Measurements from ENCODE around the gene GDPD1. TPM values are rescaled to one million over a fixed set of nuclear protein-coding genes. Genes with fewer than 3 reads are reported as not detected.

The GDPD1 gene
- total RNA-seq, 1 donor from 2014 or later = 17.8 TPM

DNA sequence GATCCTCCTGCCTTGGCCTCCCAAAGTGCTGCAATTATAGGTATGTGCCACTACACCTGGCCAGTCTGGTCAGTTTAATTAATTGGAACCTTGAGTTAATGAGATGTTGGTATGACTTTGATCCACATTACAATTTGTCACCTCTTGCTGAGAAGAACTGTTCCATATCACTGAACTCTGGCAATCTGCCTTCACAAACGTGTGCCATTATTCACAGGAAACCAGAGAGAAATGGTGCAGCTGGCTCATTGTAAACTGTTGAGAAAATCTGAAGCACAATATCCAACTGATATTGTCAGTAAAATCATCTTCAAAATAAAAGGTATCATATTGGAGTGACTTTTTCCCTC, 71.8 kb downstream of the GDPD1 start:
- Histone ChIP-seq H3K27me3 (no peaks in the 10 kb centered on the region), H3K4me1 (peaks cover 19% of the 10 kb centered on the region), H3K4me2 (no peak overlapping the region), H3K27ac (no peak overlapping the region), H2AFZ (replicated peaks) (no peak overlapping the region), H3K79me2 (ENCODE audit: low read depth) (no peaks in the 10 kb centered on the region), H3K9me3 (ENCODE audit: low read depth) (no peaks in the 10 kb centered on the region), H3K9ac (no peak overlapping the region), H4K20me1 (ENCODE audit: low read depth) (no peaks in the 10 kb centered on the region), H3F3A (ENCODE audit: low read depth) (peaks cover 17% of the 10 kb centered on the region), H3K4me3 (no peak overlapping the region), H3K36me3 (no peaks in the 10 kb centered on the region)
- TF ChIP-seq EZH2 (IDR thresholded peaks at IDR 0.05) = no peak
- no peak for TF ChIP-seq EZH2phosphoT487 (IDR thresholded peaks at IDR 0.05)
- TF ChIP-seq, protein P1, sequence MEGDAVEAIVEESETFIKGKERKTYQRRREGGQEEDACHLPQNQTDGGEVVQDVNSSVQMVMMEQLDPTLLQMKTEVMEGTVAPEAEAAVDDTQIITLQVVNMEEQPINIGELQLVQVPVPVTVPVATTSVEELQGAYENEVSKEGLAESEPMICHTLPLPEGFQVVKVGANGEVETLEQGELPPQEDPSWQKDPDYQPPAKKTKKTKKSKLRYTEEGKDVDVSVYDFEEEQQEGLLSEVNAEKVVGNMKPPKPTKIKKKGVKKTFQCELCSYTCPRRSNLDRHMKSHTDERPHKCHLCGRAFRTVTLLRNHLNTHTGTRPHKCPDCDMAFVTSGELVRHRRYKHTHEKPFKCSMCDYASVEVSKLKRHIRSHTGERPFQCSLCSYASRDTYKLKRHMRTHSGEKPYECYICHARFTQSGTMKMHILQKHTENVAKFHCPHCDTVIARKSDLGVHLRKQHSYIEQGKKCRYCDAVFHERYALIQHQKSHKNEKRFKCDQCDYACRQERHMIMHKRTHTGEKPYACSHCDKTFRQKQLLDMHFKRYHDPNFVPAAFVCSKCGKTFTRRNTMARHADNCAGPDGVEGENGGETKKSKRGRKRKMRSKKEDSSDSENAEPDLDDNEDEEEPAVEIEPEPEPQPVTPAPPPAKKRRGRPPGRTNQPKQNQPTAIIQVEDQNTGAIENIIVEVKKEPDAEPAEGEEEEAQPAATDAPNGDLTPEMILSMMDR (IDR thresholded peaks at IDR 0.05) = no peak
- peaks cover 16% of the 10 kb centered on the region for H3K4me1 Mint-ChIP-seq
- H3K27ac Mint-ChIP-seq = no peak overlapping the region
- H3K36me3 Mint-ChIP-seq = no peaks in the 10 kb centered on the region
- no peak for DNase-seq (ENCODE audit: low spot score)
- peaks cover 5% of the 10 kb centered on the region for H3K27me3 Mint-ChIP-seq (ENCODE audit: insufficient read depth, low read depth)
- no peaks in the 10 kb centered on the region for H3K9me3 Mint-ChIP-seq
- no peak overlapping the region for H3K4me3 Mint-ChIP-seq

DNA sequence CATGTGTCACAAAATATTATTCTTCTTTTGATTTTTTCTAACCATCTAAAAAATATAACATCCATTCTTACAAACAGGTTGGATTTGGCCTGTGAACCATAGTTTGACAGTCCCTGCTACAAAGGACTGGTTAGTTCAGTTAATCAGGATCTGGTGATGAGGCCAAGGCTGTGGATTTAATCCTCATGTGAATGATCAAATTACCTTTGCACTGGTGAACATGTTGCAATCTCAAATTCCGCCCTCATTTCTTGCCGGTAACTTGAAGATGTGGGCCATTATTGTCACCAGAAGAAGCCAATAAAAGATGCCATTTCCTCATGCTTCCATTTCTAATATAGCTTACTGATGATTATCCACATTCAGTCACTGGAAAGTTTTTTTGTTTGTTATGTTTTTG, 75.9 kb downstream of the GDPD1 start:
- no peaks in the 10 kb centered on the region for H3K36me3 Mint-ChIP-seq

DNA sequence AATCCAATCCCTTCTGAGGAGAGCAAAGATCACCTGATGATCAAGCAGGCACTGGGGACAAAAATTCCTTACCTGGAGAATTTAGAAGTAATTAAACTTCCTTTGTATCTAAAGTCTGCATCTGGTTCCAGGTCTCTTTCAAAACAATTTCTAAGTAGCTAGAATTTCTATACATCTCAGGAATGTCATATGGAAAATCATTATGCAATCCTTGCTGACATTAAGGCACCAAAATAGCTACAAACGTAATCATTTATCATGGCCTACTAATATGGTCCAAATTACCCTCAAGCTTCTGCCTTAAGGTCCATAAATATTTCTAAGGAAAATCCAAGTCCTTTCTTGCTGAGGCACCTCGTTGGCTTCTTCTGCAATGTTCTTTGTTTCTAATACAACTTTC, 78.2 kb downstream of the GDPD1 start:
- Mint-ChIP-seq H3K9me3 (no peaks in the 10 kb centered on the region), H3K27ac (no peak overlapping the region), H3K4me1 (peaks cover 8% of the 10 kb centered on the region), H3K36me3 (no peaks in the 10 kb centered on the region), H3K4me3 (no peak overlapping the region), H3K27me3 (ENCODE audit: insufficient read depth, low read depth) (peaks cover 6% of the 10 kb centered on the region)
- TF ChIP-seq EZH2 (IDR thresholded peaks at IDR 0.05) = no peak
- TF ChIP-seq, protein P1 (IDR thresholded peaks at IDR 0.05) = no peak
- no peak for TF ChIP-seq EZH2phosphoT487 (IDR thresholded peaks at IDR 0.05)
- H3K79me2 ChIP-seq (ENCODE audit: low read depth) = no peaks in the 10 kb centered on the region
- H3K4me3 ChIP-seq = no peak overlapping the region
- H3F3A ChIP-seq (ENCODE audit: low read depth) = peaks cover 20% of the 10 kb centered on the region
- no peak overlapping the region for H2AFZ ChIP-seq (replicated peaks)
- H3K36me3 ChIP-seq = no peaks in the 10 kb centered on the region
- H3K4me2 ChIP-seq = no peak overlapping the region
- H4K20me1 ChIP-seq (ENCODE audit: low read depth) = no peaks in the 10 kb centered on the region
- no peak overlapping the region for H3K9ac ChIP-seq
- no peaks in the 10 kb centered on the region for H3K27me3 ChIP-seq
- no peak for DNase-seq (ENCODE audit: low spot score)
- no peak overlapping the region for H3K27ac ChIP-seq
- H3K9me3 ChIP-seq (ENCODE audit: low read depth) = no peaks in the 10 kb centered on the region
- peaks cover 10% of the 10 kb centered on the region for H3K4me1 ChIP-seq

More for the DNA sequence above, 75.9 kb downstream of the GDPD1 start:
- H3K9ac ChIP-seq = no peak overlapping the region
- no peaks in the 10 kb centered on the region for H3K36me3 ChIP-seq
- no peak overlapping the region for H2AFZ ChIP-seq (replicated peaks)
- H3K4me3 ChIP-seq = no peak overlapping the region
- TF ChIP-seq, protein P1 (IDR thresholded peaks at IDR 0.05) = no peak
- no peak for TF ChIP-seq EZH2 (IDR thresholded peaks at IDR 0.05)
- TF ChIP-seq EZH2phosphoT487 (IDR thresholded peaks at IDR 0.05) = no peak
- no peaks in the 10 kb centered on the region for H4K20me1 ChIP-seq (ENCODE audit: low read depth)
- no peak overlapping the region for H3K27ac Mint-ChIP-seq
- no peak overlapping the region for H3K4me3 Mint-ChIP-seq
- H3K27me3 Mint-ChIP-seq (ENCODE audit: insufficient read depth, low read depth) = peaks cover 6% of the 10 kb centered on the region
- no peak overlapping the region for H3K4me2 ChIP-seq
- DNase-seq (ENCODE audit: low spot score) = peak; percentile 15
- peaks cover 8% of the 10 kb centered on the region for H3K4me1 Mint-ChIP-seq
- H3K9me3 Mint-ChIP-seq = no peaks in the 10 kb centered on the region
- H3K79me2 ChIP-seq (ENCODE audit: low read depth) = no peaks in the 10 kb centered on the region
- H3F3A ChIP-seq (ENCODE audit: low read depth) = peaks cover 20% of the 10 kb centered on the region
- H3K9me3 ChIP-seq (ENCODE audit: low read depth) = no peaks in the 10 kb centered on the region
- H3K4me1 ChIP-seq = peaks cover 10% of the 10 kb centered on the region
- no peak overlapping the region for H3K27ac ChIP-seq
- no peaks in the 10 kb centered on the region for H3K27me3 ChIP-seq
